HFF-Myc (cell line): ENCODE measurements around the gene TSC22D2.
"Not testable (repeated sequence)": the region's sequence is repeated elsewhere in the genome, so short reads cannot be mapped to it uniquely, and the experiment has no call there.

Experiments
- DNase-seq: peaks from one replicate; pipeline ENCODE4 v3.0.0-alpha.2; 2011; ENCODE audit warnings: low read depth; ENCODE audit errors: extremely low read depth
- H3K4me3 ChIP-seq: replicated peaks from 2 replicates; pipeline ENCODE4 v1.5.1; 2011; ENCODE audit warnings: low read depth, mild to moderate bottlenecking, control low read depth, low read length
- TF ChIP-seq, protein P1 (sequence below): IDR thresholded peaks from 2 replicates; pipeline ENCODE4 v1.5.1; 2012; ENCODE audit warnings: mild to moderate bottlenecking, low read depth, low read length, control low read depth; ENCODE audit errors: missing control alignments

TSC22D2 gene

DNA sequence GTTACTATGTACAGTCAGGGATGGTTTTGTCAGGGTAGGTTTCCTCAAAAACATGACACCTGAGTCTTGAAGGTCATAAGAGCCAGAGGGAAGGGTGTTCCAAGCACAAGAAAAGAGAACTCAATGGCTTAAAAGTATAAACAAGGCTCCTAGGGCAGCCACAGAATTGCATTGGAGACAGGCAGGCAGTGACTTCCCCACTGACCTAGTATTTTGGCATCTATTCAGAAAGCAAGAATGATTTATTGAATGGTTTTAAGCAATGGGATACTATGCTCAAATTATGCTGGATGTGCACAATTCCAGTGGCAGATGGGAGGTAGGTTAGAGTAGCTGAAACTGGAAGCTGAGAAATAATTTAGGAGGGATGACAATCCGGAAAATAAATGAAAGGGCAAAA is 54.0 kb downstream of the TSC22D2 start:
- TF ChIP-seq, protein P1, sequence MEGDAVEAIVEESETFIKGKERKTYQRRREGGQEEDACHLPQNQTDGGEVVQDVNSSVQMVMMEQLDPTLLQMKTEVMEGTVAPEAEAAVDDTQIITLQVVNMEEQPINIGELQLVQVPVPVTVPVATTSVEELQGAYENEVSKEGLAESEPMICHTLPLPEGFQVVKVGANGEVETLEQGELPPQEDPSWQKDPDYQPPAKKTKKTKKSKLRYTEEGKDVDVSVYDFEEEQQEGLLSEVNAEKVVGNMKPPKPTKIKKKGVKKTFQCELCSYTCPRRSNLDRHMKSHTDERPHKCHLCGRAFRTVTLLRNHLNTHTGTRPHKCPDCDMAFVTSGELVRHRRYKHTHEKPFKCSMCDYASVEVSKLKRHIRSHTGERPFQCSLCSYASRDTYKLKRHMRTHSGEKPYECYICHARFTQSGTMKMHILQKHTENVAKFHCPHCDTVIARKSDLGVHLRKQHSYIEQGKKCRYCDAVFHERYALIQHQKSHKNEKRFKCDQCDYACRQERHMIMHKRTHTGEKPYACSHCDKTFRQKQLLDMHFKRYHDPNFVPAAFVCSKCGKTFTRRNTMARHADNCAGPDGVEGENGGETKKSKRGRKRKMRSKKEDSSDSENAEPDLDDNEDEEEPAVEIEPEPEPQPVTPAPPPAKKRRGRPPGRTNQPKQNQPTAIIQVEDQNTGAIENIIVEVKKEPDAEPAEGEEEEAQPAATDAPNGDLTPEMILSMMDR: no peak
- no peak overlapping the region for H3K4me3 ChIP-seq
- no peak for DNase-seq

DNA sequence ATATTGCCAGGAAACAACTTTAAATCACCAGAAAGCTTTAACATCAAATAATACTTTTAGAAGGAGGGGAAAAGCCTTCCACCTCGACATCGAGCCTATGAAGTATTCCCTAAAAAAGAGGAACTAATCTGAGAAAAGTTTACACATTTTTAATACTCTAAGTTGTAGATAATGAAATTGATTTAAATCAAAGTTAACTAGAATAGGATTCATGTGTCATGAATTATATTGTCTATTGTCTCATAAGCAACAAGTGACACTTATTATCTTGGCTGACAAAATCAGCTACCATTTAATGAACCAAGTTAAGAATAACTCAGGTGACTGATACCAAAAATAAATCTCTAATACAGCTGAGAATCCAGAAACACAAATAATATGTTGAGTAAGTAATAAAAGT is 56.6 kb downstream of the TSC22D2 start:
- DNase-seq: no peak
- H3K4me3 ChIP-seq: no peak overlapping the region
- TF ChIP-seq, protein P1: no peak

DNA sequence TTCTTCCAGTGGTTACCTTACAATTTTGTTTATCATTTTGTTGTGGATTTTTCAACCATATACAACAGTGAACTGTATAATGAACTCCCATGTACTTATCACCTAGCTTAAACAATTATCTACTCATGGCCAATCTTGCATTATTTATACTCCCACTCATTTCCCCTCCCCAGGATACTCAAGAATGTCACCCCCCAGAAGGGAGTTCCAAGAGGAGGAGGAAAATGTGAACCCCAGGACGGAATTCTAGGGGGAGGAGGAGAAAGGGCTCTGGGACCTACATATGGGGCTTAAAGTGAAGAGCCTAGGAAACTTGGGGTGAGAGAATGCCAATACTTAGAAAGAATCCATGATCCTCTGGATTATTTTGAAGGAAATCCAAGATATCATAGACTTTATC is 59.3 kb downstream of the TSC22D2 start:
- TF ChIP-seq, protein P1: no peak

DNA sequence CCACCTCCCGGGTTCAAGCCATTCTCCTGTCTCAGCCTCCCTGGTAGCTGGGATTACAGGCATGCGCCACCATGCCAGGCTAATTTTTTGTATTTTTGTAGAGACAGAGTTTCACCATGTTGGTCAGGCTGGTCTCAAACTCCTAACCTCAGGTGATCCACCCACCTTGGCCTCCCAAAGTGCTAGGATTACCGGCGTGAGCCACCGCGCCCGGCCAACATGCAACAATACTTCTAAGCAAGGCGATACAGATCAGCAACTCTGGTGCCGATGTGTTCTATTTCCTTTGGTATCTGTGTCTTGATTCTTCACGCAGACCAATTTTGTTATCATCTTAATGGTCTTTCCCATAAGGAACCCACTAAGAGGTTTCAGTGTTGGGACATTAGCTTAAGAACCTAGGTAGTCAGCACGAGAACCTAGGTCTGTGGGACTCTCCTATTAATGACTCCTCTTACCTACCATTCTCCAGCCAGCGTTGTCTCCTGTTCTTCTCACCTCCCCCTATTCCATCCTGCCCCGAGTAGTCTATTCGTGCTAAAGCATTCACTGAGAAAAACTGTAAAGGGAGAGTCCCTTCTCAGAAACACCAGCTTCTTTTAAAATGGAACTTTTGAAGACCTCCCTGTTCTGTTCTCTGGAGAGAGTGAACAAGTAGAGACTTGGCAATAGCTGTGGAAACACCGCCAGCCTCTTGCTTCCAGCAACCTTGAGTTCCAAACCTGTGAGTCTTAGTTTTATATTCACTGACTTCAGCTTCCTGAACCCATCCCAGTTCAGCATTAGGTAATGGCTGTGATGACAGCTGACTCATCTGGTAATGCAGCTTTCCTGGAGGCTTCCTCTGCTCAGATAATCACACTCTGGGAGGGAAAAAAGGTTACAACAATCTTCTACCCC is 61.2 kb downstream of the TSC22D2 start:
- TF ChIP-seq, protein P1: no peak
- DNase-seq: peak; percentile 77
- H3K4me3 ChIP-seq: no peak overlapping the region

More for the DNA sequence above, 59.3 kb downstream of the TSC22D2 start:
- no peak overlapping the region for H3K4me3 ChIP-seq
- DNase-seq: no peak

DNA sequence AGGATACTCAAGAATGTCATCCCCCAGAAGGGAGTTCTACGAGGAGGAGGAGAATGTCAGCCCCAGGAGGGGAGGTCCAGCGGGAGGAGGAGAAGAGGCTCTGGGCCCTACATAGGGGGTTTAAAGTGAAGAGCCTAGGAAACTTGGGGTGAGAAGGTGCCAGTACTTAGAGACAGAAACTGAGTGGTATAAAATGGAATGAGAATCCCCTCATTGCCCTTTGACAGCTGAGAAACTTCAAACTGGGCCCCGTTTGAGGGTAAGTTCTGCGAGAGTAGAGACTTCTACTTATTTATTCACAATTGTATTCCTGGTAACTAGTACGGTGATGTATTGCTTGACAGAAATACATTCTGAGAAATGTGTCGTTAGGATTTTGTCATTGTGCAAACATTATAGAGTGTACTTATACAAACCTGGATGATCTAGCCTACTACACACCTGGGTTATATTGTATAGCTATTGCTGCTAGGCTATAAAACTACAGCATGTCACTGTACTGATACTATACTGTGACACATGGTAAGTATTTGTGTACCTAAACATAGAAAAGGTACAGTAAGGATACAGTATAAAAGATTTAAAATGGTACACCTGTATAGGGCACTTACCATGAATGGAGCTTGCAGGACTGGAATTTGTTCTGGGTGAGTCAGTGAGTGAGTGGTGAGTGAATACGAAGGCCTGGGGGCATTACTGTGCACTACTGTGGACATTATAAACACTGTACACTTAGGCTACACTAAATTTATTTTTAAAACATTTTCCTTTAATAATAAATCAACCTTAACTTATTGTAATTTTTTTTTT is 62.0 kb downstream of the TSC22D2 start:
- H3K4me3 ChIP-seq: no peak overlapping the region
- DNase-seq: no peak
- TF ChIP-seq, protein P1: no peak

DNA sequence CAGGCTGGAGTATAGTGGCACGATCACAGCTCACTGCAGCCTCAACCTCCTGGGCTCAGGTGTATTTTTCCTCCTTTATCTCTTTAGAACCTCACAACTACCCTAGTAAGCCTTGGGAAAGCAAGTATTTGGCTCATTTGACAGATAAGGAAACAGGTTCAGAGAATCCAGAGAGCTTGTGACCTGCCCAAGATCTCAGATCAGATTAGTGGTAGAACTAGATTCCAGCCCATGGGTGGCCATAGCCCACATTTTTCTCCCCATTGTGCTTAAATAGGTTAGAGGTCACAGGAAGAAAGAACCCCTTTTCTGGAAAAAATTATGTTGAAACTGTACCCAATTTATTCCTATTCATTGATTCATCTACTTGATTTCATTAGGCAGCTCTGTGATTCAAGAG is 64.3 kb downstream of the TSC22D2 start:
- TF ChIP-seq, protein P1: no peak
- no peak overlapping the region for H3K4me3 ChIP-seq
- no peak for DNase-seq

DNA sequence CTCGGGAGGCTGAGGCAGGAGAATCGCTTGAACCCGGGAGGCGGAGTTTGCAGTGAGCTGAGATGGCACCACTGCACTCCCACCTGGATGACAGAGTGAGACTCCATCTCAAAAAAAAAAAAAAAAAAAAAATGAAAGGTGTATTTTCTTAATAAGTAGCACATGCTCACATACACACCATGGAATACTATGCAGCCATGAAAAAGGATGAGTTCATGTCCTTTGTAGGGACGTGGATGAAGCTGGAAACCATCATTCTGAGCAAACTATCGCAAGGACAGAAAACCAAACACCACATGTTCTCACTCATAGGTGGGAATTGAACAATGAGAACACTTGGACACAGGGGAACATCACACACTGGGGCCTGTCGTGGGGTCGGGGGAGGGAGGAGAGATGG is 65.1 kb downstream of the TSC22D2 start:
- H3K4me3 ChIP-seq, DNase-seq: not testable (repeated sequence)
